GM19240 (cell line): ENCODE data around the gene BDNF.

Source experiments
- DNase-seq: peaks from one replicate; pipeline ENCODE4 v3.0.0; 2011; ENCODE audit warnings: low spot score; ENCODE audit not compliant: insufficient read length

BDNF gene

DNA sequence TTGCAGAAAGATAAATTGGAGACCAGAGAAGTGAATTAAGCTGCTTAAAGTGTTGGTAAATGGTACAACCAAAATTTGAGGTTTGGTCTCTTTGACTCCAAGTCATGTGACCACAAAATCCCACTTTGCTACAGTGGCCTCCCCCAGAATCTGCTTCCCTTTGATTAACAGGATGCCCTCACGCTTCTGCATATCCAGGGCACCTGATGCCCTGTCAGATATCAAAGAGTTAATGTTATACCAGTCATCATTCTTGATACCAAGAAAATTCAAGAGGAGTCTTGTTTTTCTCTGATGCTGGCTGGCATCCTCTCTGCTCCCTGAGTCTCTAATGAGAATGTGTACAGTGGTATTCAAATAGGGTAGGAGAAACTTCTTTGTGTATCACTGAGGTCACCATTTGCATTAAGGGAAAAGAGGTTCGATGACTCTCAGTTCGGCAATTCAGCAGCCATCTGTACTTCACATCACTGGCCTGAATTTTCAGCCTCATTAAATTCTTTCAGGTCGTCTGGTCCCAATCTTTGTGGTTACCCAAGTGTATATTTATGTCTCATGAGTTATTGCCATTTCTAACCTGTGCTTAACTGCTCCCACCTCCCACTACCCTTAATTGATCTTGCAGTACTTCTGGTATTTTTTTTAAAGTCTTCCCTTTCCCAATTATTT, 73.9 kb downstream of the BDNF start:
- no peak for DNase-seq

DNA sequence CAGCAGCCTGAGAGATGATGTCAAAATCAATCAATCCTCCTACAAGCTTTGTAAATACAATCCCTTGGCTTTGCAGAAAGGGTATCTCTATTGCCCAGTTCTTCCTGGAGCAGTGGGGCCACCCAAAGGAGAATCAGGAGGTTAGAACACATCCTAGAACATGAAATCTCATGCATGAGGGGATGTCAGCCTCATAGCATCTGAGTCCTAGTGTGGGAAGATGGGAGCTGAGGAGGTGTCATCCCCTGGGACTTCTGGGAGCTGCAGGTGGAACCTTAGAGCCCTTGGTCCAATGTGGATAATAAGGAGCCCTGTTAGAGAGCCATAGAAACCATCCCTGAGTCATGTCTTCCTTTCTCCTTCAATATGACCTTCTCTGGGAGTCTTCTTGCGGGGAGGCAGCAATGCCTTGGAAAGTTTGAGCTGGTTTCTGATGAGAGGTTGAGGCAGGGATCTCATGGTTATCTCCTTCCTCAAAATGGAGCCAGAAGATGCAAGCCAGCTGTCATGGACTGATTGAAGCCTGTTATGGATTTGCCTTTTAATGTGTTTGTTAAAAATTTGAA, 74.8 kb downstream of the BDNF start:
- no peak for DNase-seq

DNA sequence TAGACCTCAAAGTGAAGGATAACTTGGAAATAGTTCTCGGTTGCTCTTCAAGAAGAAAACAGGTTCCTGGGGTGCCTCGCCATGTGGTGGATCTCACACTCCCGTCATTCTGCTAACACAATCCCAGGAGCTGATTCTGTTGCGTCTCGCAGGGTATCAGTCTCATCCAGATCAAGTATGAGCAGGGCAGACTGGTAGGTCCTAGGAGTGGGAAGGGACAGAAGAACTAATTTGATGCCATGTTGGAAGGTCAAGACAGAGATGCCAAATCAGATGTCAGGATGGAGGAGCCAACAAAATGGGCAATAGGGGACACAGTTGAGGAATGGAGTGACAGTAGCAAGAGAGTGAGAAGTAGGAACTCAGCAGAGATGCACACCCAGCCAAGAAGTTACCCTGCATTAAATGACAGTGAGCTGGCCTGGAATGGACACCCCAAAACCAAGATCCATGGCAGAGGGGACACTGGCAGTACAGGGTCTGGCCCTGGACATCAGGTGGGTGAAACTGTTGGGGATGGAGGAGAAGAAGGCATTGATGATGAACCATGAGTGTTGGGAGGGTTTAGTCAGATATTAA, 76.2 kb downstream of the BDNF start:
- DNase-seq = no peak

DNA sequence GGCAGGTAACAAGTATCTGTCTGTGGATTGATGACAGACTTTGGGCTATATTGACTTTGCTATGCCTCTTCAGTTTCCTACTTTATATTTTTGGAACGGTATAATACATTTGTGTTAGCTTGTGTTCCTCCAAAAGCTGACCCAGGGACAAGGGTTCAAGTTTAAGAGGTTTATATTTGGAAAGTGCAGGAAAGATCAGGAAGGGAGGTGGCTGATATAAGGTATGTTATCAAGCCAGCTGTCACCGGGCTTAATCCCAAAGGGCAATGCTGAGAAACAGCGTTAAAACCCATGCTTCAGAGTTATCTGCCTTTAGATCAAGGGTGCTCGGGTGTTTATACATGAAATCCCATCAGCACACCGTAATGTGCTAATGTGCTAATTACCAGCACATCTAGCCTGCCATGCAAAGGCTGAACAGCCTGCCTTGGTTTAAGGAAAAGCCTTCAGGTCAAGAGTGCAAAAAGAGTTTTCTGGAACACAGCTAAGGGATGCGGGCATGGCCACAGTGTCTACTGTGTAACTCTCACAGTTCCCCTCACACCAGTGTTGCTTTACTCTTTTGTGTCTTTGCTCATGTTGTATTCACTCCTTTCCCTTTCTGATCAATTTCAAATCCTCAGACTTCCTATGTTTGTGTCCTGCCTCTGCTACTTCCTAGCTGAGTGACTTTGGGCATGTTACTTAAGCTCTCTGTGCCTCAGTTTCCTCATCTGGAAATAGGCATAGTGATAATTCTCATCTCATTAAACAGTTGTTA, 77.5 kb downstream of the BDNF start:
- DNase-seq = no peak

DNA sequence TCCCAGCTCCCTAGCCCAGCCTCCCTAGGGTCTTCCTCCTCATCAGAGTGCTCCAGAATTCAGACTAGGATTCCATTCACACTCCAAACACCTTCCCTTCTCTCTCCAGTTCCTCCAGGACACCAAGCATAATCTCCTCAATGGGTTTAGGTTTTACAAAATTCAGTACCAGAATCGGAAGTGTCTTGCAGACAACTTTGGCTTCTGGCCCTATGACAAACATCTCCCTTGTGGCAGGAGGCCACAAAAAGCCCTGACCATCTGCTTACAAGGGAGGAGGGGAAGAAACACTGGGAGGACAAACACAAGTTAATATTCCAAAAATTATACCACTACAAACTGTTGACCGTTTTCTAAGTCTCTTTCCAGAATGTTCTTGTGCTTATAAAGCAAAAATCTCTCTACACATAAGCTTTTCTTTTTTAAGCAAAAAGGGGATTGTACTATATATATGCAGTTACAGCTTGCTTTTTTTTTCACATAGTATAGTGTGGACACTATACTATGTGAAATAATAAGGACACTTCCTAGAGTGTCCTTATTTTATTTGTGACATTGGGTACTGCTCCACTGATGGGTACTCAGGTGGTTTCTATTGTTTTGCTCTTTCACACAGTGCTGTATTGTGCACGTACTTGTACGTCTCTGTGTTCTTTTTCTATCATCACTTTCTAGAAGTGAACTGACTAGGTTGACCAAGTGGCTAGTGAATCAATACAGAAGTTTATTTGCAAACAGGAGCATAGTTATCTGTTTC, 78.7 kb downstream of the BDNF start:
- no peak for DNase-seq

DNA sequence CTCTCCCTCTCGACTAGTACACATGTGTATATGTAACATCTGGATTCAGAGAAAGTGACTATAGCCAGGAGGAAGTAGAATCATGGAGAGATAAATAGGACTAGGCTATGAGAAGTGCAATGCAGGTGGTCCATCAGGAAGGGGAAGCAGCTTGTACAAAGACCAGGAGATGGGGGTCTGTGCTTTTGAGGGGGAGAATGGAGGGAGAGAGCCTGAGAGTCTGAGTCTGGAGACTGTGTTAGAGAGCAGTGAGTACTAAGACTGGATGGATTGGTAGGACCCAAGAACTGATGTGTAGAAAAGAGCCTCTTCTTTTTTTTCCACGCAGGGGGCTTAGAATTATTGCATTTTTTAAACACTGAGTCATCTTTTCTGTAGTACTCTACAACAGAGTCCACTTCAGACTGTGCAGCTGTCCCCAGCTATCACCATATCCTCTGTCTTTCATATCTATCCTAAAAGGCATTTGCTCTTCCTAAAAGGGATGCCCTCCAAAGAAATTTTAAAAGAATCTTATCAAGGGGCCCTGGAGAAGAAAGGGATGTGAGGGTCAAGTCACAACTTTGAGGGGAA, 80.4 kb downstream of the BDNF start:
- DNase-seq = no peak

DNA sequence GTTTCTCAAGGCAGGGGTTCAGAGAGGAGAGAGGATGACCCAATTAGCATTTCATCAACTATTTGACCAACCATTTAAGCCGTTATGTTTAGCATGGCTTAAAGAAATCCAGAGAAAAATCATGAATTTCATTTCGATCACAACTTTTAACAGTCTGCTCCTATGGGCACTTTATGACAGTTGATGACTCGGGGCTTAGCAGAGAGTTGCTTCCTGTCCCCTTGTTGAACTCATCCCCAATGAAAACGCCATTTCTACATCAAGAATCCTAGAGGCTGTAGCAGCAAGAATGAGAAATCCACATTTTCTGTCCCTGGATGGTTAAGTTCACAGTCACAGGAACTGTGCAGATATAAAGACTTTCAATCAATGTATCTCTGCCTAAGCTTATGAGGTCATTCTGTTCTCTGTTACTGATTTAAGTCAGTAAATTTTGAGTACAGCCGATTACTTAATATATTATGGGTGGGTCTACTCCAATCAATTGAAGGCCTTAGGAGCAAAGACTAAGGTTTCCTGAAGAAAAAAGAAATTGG, 81.1 kb downstream of the BDNF start:
- DNase-seq = no peak

GRCh38 chr11:27618281-27618915, 81.9 kb downstream of the BDNF start:
- DNase-seq = no peak

GRCh38 chr11:27616711-27617110, 83.5 kb downstream of the BDNF start:
- no peak for DNase-seq

GRCh38 chr11:27615833-27616232, 84.4 kb downstream of the BDNF start:
- DNase-seq = no peak

DNA sequence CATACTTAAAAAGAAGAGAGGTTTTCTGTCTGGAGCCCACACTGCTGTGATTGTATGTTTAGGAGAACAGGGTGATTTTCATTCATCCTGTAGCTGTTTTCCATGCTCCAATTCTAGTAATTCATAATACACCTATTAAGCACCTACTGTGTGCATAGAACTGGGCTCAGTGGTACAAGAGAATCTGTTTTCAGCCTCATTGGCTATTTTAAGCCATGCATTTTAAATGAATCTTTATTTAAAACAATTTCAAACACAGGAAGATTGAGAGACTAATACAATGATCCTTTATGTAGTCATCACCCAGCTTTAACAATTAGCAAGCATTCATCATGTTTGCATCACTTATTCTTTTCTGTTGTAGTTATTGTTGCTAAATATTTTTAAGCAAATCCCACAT, 86.2 kb downstream of the BDNF start:
- no peak for DNase-seq

DNA sequence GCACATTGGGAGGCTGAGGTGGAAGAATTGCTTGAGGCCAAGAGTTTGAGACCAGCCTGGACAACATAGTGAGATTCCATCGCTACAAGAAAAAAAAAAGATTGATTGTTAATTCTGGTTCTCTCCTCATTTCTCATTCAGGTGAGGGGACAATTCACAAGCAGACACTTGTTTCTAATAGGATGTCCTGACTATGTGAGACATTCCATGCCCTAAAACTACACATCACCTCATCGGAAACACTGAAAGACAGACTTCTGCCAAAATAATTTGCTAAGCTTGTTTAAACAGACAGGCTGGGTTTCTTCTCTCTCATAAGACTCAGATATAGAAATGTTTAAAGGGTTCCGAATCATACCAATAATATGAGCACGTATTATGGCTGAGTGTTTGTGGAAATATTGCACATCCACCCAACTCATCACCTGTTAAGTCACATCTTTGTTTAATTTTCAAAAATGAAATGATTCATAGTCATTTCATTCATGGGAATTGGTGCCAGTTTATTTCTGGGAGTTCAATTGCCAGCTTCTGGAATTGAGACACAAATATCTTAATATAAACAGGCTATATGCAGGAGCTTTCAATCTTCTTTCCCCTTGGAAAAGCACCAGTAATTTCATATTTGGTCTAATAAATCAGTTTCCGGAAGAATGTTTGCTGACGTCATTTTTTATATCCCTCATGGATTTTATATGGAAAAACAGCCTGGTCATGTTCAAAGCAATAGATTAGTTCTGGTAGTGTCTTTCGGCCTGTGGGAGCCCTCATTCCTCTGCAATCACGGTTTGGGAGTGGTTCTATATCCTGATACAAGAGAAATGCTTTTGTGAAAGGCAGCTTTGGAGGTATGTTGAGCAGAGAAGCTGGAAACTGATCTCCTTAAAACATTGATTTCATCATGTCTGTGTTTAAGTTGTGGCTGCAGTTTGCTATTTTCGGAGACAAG, 87.0 kb downstream of the BDNF start:
- no peak for DNase-seq

DNA sequence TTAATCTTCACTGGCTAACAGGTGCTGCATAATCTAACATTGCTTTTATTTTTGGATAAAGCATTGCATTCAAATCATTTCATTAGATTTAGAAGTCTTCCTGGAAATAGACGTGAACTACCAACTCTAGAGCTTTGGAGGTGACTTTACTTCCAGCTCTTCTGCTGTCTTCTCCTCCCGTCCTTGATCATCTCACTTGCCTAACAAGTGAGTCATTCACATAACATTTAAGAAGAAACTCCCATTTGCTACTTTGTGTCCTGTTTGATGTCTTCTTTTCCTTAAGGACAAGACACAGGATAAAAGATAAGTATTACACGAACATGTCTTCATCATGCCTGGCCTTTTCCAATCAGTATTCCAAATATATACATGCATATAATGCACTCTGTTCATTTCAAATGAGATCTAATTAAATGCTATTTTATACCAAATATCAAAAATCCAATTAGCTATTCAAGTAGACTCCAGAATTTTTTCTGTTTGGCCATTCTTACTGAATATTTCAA, 88.3 kb downstream of the BDNF start:
- no peak for DNase-seq

DNA sequence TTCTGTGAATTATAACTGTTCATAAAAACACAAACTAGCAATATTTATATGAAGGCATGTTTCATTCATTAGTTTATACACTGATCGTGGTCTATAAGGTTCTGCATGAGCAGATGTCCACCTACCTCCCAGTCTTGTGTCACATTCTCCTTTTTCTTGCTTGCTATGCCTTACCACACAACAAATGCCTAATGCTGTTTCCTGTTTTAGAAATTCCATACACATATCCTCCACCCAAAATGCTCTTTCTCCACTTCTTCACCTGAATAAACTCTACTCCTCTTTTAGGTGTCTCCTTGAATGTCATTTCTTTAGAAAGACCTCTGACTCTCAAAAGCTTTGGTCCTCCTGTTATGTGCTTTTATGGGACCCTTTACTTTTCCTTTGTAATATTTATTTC, 88.9 kb downstream of the BDNF start:
- DNase-seq = no peak

DNA sequence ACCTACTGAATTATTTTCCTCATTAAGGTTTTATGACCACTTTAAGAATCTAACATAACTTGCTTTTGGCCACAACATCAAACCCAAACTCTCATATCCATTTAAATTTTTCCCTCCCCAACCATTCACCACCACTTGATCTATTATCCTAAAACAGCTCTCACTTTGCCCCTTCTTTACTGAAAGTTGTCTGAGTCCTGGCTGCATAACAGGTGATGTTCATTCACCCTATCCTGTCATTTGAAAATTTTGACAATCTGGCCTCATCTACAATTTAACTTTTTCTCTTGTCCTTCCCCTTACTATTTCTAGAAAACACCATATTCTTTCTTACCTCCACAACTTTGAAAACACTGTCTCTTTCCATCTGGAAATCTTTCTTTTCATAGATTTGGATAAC, 89.3 kb downstream of the BDNF start:
- DNase-seq = no peak

DNA sequence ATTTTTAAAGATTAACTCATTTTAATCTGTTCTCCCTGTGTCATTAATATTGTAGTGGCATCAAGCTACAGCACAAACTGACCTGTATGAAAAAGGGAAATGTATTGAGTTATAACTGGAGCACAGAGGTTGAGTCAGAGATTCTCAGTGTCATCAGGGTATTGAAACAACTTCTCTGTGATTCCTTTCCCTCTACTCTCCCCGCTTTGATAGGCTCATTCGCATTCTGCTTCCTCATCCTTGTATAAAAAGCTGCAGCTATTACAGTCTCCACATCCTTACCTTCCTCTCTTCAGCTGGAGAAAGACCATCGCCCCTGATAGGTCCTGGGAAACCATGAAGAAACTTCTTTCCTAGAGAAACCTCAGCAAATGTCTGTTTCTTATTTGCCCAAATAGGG, 90.0 kb downstream of the BDNF start:
- no peak for DNase-seq

GRCh38 chr11:27608951-27609350, 91.3 kb downstream of the BDNF start:
- DNase-seq = no peak

DNA sequence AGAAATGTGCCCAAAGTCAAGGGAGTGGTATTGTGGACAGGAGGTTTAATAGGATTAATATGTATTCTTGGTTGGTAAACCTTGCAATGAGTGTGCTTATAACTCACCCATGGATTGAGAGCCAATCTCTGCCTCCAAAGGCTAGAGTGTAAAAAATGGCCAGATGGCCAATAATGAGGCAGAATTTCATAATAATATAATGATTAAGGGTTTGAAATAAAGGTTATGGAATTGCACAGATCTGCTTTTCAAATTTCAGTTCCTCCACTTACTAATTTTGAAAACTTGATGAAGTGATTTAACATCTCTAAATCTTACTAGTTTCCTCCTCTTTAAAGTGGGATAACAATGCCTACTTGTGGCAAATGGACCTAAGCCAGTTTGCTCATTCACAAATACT, 94.8 kb downstream of the BDNF start:
- DNase-seq = no peak
